Fibroblast of skin of back (primary cell): Measurements from ENCODE around the gene TREX2.

Experiments used
- DNase-seq: peaks from one replicate; pipeline ENCODE4 v3.0.0-alpha.2; 2013

TREX2 gene

DNA sequence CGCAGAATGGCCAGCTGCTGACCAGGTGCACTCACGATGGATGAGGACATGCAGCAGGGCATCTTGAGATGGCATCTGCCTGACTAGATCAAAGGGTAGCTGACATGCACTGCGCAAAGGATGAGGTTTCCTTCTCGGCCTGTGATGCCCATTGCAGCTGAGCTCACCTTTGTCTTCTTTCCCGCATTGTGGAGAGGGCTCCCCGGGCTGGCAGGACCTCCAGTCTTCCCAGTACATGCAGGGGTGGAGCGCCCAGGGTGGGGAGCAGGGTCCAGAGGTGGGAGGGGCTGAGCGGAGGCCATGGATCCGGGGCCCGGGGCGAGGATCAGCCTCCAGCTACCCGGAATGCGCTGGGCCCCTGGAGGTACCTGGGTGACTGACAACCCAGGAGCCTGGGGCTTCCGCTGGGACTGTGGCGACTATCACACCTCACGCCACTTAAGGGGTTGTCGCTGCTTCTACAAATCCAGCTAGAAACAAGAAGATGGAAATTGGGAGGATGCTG lies 12.0 kb downstream of the TREX2 start:
- DNase-seq = no peak

DNA sequence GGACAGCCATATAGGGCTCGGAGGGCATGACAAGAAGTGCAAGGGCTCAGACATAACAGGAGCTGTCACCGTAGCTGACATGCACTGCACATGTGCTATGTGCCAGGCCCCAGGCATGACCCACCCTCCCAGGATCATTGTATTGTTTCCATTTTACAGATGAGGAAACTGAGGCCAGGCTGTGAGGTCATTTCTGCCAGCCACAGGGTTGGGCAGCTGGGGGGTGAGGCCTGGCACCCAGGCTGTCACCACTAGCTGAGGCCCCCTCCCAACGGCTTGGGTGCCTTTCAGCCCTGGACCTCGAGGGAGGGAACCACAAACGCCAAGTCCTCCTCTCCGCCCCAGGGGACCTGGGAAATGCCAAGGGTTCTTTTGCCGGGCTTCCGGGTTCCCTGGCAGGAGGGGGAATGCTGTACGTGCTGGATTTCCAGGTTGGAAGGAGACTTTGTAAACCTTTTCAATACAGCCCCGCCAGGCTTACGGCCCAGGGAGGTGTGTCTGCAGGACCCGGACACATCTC lies 12.6 kb downstream of the TREX2 start:
- no peak for DNase-seq

DNA sequence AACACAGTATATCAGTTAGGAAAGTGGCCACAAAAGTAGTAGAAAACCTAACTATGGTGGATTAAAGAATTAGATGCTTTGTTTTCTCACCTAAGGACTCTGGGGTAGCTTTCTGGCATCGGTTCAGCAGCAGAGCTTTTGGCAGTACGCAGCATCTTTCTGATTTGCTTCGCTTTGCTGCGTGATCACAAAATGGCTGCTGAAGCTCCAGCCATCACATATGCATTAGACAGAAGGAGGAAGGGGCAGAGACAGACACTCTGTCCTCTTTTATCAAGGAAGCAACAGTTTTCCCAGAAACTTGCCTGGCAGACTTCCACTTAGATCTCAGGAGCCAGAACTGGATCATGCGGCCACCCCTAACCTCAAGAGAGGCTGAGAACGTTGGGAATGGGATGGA lies 15.1 kb downstream of the TREX2 start:
- DNase-seq = no peak

DNA sequence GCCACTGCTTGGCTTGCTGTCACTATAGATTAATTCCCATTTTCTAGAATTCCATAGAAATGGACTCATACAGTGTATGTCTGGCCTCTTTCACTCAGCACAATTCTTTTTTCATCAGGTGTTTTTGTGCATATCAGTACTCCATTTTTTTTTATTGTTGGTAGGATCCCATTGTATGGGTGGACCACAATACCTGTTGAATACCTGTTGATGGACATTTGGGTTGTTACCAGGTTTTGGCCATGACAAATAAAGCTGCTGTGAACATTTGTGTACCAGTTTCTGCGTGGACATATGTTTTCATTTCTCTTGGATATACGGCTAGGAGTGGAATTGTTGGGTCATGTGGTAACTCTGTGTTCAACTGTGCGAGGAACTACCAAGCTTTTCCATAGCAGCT lies 19.7 kb downstream of the TREX2 start:
- DNase-seq = no peak

DNA sequence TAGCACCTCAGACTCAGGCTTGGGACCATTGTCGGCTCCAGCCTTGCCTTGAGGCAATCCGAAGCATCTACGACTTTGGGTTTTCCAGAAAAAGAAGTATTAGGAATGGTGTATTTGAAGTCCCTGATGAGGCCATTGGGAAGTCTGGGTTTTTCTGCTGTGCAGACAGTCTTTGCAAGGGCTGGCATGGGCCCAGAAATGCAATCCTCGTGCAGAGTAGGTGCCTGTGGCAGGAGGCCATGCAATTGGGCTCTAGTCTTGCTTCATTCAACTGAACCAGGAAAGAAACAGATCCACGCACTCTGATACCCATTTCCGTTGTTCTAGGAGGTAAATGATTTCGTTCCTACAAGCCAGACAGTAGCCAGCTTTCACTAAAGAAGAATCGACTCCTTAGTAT lies 22.2 kb downstream of the TREX2 start:
- no peak for DNase-seq

DNA sequence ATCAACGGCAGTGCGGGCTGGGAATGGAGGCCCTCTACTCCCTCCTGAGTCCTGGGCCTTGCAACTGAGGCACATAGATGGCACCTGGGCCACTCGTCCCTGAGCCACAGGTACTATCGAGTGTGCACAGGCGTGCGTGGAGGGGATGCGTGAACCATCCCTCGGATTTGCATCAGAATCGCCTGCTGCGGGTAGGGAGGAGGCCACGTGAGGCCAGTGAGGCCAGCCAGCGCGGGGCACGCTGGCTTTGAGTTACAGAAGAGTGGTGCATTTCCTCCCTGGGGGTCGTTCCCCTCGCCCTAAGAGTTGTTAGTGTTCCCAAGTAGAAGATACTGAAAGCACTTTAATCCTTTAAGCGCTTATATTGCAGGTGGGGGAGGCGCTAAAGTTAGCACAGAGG lies 24.0 kb downstream of the TREX2 start:
- DNase-seq = no peak

DNA sequence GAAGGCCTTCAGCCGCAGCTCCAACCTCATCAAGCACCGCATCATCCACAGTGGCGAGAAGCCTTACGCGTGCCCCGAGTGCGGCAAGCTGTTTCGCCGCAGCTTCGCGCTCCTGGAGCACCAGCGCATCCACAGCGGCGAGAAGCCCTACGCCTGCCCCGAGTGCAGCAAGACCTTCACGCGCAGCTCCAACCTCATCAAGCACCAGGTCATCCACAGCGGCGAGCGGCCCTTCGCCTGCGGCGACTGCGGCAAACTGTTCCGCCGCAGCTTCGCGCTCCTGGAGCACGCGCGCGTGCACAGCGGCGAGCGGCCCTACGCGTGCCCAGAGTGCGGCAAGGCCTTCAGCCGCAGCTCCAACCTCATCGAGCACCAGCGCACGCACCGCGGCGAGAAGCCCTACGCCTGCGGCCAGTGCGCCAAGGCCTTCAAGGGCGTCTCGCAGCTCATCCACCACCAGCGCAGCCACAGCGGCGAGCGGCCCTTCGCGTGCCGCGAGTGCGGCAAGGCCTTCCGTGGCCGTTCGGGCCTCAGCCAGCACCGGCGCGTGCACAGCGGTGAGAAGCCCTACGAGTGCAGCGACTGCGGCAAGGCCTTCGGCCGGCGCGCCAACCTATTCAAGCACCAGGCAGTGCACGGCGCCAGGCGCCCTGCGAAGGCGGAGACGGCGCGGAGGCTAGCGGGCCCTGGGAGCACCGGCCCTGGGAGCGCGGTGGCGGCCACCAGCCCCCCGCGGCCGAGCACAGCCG lies 24.8 kb downstream of the TREX2 start:
- DNase-seq = no peak

DNA sequence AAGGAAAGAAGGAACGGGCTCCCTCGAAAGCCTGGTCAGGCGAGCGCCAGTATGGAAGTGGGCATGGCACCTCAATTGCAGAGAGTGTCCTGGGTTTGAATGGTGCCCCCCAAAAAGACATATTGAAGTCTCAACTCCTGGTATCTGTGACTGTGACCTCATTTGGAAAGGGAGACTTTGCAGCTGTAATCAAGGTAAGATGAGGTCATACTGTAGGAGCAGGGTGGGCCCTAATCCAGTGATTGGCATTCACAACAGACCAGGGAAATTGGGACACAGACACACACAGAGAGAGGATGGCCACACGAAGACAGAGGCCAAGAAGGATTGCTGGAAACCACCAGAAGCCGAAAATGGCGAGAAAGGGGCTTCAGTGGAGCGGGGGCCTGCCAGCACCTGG lies 28.2 kb downstream of the TREX2 start:
- no peak for DNase-seq

DNA sequence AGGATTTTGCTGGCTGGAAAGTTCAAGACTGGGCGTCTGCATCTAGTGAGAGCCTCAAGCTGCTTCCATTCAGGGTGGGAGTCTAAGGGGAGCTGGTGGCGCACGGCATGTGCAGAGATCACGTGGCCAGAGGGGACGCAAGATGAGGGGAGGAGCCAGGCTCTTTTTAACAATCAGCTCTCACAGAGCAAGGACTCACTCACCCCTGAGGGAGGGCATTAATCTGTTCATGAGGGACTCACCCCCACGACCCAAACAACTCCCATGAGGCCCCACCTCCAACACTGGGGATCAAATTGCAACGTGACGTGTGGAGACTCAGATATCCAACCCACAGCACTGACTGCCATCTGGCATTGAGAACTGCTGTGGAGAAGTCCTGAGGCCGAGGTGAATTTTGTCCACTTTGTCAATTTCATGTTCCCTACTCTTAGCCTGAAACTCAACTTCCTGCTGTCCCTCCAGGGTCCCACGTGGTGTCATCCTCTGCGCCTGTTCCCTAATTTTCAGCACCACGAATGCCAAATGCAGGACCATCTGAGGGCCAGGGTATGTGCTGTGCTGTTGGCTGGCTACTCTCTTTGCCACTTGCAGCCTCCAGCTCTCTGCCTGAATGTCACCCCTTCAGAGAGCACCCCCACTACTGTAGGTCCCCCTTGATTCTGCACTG lies 28.9 kb downstream of the TREX2 start:
- DNase-seq = no peak

DNA sequence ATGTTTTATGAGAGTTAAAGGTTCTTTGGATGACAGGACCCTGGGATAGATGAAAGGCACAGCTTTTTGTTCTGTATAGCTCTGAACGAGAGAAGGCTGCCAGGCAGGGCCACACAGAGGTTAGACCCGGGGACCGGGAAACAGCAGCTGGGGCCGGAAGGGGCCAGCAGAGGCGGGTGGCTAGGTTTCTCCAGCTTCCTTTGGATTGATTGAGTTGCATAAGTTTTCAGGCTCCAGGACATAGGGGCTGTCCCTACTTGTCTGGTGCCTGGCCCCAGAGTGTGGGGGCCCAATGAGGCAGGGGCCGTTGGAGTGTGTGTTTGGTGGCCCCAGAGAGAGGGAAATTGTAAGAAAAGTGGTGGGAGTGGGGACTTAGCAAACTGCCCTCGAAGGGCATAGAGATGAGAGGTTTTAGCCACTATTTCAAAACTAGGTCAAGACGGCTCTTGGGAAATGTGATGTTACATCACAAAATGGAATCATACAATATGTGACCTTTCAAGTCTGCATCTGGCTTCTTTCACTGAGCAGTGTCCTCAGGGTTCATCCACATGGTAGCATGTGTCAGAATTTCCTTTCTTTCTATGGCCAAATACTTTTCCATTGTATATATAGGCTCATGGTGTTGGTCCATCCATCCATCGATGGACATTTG lies 30.9 kb downstream of the TREX2 start:
- no peak for DNase-seq

DNA sequence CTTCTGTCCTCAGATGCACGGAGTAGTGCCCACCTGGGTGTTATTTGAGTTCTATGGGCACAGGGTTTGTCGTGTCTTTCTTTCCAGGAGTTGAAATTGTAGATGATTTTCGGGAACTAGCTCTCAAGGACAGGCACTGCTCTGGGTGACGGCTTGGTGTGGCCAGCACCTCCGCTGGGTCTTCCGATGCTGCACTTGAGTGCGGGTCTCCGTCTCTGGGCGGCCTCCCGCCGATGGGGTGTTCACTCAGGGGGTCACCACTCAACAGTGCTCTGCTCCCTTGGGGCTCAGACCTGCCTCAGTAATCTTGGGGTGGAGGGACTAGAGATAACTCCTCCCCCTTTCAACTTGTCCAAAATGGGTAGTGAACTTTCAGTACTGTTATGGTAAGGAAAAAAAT lies 32.1 kb downstream of the TREX2 start:
- no peak for DNase-seq

DNA sequence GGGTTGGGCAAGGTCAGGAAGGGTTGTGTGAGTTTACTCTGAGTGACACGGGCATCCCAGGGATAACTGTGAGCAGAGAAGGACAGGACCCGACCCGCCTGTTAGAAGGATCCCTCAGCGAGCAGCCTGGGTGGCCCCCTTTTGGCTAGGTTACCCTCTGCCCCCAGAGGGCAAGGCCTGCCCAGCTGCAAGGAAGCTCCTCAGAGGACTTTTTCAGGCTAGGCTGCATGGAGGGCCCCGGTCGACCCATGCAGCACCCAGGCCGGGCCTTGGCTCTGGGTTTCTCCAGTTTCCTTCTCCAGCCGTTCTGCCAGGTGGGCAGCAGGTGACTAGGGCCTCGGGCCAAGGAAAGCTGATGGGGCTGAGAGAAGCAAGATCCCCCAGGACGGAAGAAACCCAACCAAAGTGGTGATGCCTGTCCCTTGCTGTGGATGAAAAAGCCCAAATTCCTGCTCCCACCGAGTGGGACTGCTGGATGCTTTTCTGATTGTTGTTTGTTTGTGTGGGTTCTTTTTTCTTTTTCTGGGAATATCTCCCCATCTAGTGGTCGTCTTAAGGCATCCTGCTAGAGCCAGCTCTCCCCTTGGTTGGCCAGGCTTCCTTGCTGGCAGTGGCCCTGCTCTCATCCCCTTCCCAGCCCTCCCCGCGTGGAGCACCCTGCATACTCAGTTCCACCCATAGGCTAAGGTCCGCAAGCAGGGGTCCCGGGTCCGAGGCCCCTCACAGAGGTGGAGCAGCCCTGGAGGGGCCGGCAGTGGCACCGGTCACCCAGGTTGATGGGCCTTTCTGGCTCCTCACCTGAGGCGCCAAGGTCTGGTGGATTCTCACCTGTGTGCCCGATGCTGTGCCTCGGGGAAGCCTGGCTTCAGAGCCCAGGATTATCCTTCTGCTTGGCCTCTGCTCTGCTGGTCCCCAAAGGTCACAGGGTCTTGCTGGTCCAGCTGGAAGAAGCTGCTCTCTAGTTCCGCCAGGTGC lies 32.8 kb downstream of the TREX2 start:
- no peak for DNase-seq

DNA sequence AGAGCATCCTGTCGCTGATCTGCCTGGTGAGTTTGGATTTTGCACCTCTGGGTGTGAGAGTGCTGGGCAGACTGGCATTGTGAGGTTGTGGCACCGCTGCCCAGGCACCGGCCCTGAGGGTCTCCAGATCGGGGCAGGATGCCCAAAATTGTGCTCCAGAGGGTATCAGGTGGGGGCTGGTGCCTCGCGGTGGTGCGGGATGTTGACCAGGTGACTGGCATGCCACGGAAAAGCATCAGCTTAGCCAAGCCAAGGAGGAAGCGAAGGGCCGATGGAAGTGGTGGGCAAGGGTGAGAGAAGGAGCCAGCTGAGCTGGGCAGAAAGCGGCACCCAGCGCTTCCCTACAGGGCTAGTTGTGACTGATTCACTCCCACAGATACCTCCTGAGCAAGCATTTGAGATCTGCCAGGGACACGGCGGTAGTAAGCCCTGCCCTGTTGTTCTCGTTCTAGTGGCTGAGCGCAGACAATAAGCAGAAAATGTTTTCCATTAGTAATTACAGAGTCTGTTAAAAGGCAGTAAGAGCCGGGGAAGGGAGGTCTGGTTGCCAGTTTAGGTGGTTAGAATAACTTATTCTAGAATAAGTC lies 33.8 kb downstream of the TREX2 start:
- DNase-seq = no peak

DNA sequence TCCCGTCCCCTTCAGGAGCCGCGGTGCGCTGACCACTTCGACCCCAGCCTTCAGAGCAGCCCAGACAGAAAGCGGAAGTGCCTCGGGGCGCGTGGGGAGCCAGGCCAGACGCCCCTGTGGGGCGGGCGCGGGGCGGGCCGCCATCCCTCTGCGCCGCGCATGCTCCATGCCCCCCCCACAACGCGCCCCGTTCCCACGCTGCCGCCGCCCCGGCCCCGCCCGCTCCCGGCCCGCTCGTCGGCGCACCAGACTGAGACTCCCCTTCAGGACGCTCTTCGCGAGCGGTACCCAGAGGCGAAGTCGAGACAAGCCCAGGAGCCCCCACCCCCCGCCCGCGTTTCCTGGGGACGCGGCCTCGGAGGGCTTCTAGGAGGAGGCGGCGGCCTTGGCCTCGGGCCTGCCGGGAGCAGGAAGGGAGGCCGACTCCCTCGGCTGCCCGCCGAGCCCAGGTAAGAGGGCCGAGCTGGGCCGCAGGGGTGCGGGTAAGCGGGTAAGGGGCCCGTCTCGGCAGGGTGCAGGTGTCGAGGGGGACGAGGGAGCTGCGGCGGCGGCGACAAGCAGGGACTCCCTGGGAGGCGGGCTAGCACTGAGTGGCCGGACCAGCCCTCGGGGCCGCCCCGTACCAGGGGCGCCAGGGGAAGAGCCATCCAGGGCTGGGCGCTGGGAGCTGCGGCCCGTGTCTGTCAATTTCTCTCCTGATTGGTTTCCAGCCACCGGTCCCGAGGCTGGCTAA lies 34.4 kb downstream of the TREX2 start, which contains the start of gene ZFP92:
TSS of gene ZFP92 (plus strand) at position 218 of the 733 bp plus-strand sequence. CDS start 6,851 bp downstream, outside the sequence.
- no peak for DNase-seq

DNA sequence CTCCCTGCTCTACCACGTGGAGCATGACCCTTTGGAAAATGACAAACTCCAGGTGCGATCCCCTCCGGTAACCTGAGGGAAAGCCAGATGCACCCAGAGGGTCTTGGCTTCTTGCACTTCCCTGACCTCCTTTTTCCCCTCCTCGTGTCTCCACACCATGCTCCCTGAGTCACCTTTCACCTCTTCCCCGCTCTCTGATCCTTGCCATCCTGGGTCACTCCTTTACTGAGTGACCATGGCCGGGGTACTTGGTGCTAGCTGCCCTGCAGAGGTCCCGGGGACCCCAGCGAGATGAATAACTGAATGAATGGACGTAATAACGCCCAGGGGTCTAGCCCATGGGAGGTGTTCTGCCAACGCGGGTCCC lies 35.0 kb downstream of the TREX2 start:
- DNase-seq = no peak

DNA sequence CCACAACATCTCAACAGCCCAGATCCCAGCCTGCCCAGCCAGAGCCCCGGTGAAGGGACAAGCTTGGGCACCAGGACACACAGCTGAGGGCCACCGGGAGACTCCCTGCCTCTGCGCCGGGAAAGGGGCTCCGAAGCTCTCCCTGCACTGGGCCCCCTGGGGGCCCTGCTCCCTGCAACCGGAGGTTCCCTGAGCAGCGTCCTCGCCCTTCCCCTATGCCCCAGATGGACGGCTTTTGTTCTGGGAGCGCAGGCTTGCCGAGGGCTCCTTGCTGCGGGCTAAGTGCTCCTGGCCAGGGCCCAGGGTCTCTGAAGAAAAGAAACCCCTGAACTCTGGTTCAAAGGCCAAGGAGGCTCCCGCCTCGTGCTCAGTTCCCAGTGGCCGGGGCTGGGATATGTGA lies 35.5 kb downstream of the TREX2 start:
- no peak for DNase-seq

DNA sequence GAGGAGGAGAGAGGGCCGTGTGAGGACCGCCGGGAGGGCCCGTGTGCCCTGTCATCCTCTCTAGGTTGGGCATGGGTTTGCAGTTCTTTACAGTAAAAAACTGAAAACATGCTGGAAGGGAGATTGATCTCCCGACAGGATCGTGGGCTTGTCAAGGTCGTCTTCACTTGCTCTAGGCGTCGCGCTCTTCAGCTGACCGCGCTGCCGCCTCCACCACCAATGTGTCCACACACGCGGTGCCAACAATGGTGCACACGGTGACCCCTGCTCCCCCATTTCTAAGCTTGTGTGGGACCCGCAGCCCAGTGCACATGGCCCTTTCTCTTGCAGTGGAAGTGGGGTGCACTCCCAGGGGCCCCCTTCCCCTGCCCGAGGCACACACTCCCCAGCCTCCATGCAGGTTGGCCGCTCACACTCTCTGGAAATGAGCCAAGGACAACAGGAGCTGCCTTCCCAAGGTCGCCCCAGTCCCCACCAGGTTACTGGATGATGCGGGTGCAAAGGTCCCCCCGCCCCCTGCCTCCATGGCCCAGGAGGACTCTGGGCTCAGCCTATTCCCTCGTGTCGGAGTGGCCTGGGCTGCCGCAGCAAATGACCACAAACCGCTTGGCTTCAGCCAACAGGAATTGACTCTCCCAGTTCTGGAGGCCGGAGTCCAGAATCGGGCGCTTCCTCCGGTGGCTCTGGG lies 36.3 kb downstream of the TREX2 start:
- no peak for DNase-seq

DNA sequence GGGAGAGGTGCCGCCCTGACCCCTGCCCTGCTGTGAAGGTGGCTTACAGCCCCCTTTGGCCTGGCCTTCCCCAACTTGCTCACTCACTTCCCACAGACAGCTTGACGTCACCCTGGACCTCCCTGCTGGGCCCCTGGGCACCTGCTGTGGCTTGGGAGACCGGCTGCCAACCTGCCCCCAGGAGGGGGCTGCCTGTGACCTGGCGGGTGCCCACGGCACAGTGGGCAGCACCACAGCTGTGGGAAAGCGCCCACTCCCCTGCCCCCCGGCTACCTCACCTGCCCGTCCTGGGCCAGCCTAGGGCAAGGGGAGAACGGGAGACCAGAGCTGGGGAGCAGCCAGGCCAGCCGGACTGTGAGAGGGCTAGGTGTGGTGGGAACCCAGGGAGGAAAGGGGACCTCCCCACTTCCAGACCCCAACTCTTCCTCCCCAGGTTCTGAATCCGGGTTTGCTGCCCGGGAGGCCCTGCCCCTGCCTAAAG lies 36.9 kb downstream of the TREX2 start:
- DNase-seq = no peak

DNA sequence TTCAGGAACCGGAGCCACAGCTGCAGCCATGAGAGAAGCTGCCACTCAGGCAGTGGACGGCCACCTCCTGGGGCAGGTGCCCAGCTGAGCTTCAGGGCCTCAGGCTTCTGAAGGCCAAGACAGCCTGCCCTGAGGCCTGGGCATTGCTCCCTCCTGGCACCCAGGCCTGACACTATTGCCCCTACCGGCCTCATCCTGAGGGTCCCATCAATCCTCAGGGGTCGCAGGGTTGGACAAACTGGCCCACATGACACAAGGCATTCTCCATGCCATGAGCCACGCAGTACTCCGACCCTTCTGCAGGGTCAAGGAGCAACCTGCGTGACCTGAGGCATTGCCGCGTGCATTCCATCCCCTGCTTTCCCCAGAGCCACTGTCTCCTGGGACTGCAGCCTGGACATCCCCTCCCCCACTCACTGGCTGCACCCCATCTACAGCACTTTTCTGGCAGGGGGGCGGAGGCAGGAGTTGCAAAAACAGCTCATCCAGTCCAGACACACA lies 37.6 kb downstream of the TREX2 start:
- no peak for DNase-seq

DNA sequence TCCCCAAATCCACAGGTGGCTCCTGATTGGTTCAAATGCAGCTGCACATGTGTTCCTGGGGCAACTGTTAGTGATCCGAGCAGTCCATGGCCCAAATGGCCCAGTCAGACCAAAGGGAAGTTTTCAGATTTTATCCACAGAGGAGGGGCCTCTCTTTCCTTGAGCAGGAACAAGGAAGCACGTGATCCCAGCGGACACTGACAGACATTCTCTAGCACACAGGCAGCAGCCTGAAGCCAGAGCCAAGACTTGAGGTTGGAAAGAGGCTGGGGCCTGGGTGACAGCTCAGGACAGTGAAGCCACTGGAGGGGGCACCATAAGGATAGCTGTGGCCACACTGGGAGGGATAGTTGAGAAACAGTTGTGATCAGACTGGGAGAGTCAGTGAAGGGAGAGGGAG lies 38.1 kb downstream of the TREX2 start:
- DNase-seq = no peak
